Measurements from ENCODE around the gene ERCC8.

GRCh38 chr5:60830581-60831127 lies 114.2 kb downstream of the ERCC8 start:
- TF ChIP-seq POLR2A (IDR thresholded peaks at IDR 0.05): no peak
- TF ChIP-seq, protein P1, sequence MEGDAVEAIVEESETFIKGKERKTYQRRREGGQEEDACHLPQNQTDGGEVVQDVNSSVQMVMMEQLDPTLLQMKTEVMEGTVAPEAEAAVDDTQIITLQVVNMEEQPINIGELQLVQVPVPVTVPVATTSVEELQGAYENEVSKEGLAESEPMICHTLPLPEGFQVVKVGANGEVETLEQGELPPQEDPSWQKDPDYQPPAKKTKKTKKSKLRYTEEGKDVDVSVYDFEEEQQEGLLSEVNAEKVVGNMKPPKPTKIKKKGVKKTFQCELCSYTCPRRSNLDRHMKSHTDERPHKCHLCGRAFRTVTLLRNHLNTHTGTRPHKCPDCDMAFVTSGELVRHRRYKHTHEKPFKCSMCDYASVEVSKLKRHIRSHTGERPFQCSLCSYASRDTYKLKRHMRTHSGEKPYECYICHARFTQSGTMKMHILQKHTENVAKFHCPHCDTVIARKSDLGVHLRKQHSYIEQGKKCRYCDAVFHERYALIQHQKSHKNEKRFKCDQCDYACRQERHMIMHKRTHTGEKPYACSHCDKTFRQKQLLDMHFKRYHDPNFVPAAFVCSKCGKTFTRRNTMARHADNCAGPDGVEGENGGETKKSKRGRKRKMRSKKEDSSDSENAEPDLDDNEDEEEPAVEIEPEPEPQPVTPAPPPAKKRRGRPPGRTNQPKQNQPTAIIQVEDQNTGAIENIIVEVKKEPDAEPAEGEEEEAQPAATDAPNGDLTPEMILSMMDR (IDR thresholded peaks at IDR 0.05): no peak

All from prostate gland (tissue), 2 donors.